HG02943 (cell line): ENCODE results near the gene GNA12.
"Not testable (repeated sequence)": the region's sequence is repeated elsewhere in the genome, so short reads cannot be mapped to it uniquely, and the experiment has no call there.

Experiments
- ATAC-seq: cut with Tn5 transposase; IDR thresholded peaks from one replicate; pipeline ENCODE4 v1.9.1; 2021; ENCODE audit warnings: mild to moderate bottlenecking, low read depth, moderate library complexity; ENCODE audit not compliant: unreplicated experiment

Gene GNA12

DNA sequence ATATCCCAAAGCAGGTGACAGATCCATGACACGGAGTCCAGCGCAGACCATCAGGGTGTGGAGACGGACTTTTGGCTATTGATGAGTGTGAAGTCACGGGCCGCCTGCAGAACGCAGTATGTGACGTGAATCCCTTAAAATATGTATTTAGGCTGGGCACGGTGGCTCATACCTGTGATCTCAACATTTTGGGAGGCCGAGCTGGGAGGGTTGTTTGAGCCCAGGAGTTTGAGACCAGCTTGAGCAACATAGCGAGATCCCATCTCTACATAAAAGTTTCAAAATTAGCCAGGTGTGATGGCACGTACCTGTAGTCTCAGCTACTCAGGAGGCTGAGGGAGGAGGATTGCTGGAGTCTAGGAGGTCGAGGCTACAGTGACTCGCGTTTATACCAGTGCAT is 158.0 kb downstream of the GNA12 start:
- no peak for ATAC-seq

DNA sequence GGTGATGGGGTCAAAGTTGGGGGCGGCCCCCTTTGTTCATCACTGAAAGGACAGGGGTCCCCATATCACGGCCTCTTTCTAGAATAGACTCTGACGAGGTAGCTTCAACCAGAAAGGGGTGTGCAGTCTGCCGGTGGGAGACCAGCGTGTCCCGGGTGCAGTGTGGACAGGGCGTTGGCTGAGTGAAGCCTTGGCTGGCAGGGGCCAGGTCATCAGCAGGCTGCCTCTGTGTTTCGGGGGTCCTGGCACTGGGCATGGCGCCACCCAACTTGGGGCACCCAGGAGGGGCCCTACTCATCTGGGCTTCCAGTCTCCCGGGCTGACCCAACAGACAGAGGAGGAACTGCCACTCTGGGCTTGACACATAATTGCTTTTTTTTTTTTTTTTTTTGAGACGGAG is 159.6 kb downstream of the GNA12 start:
- ATAC-seq, result no peak

DNA sequence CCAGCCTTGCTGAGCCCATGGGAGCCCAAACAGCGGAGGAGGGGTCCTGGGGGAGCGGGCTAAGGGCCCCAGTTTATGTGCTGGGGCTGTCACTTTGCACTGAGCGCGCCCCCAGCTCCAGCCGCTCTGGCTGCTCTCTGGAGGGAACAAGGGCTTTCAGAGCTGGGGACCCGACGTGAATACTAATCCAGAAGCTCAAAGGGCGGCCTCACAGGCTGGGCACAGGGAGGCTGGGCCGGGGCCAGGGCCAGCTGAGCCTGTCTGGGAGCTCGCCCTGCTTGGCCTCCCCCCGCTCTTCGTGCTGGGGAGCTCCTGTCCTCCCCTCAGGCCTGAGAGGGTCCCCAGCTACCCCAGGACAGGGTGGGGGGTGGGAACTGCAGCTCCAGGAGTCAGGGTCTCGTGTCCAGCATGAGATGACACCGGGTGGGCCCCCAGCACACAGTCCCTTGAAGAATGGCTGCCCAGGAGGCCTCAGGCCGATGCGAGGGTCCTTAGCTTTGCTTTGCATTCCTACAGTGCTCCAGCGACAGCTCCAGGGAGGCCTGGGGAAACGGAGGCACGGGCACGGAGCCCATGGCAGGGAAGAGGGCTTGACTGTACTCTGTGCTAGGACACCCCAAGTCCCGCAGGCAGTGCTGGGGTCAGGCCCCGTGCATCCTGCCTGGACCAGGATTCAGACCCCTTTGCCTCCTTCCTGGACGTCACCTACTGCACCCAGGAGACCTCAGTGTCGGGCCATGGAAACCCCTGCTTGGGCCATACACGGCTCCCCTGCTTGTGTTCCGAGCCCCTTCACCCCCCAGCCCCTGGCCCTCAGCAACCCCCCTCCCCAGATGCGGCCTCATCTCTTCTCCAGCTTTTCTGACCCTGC is 161.9 kb downstream of the GNA12 start:
- ATAC-seq, result no peak

DNA sequence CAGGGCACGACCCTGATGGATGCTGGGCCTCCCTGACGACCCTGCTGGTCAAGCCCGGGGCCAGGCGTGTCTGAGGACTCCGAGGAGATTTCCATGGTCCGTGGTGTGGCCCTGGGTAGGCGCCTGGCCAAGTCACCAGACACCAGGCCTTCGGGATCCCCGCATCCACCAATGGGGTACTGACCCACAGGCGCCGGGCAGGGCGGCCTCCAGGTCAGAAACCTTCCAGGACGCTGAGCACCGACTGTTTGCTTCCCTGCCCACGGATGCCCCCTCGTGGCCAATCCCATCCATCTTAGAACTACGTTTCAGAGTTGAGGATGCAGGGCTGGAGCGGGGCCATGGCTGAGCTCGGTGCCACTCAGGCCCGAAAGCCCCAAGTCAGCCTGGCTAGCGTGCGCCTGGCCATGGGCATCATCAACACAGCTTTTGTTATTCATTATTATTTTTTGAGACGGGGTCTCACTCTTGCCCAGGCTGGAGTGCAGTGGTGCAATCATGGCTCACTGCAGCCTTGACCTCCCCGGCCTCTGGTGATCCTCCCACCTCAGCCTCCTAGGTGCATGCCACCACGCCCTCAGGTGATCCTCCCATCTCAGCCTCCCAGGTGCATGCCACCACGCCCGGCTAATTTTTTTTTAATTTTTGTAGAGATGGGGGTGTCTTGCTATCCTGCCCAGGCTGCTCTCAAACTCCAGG is 163.2 kb downstream of the GNA12 start:
- no peak for ATAC-seq

DNA sequence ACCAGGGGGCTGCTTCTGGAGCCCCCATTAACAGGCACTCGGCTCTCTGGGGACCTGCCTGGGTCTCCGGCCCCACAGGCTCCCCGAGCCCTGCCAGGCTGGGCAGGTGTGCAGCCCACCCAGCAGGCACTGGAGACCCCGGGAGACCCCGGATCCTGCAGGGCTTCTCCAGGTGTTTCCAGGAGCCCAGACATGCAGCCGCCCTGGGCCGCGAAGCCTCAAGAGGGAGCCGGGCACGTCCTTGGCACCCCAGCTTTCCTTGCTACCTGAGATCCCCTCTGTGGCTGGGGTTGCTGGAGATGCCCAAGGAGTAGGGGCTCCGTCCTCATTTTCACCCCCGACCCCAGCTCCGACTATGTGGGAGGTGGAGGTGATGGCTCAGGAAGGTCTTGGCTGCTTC is 163.9 kb downstream of the GNA12 start:
- ATAC-seq, result no peak

DNA sequence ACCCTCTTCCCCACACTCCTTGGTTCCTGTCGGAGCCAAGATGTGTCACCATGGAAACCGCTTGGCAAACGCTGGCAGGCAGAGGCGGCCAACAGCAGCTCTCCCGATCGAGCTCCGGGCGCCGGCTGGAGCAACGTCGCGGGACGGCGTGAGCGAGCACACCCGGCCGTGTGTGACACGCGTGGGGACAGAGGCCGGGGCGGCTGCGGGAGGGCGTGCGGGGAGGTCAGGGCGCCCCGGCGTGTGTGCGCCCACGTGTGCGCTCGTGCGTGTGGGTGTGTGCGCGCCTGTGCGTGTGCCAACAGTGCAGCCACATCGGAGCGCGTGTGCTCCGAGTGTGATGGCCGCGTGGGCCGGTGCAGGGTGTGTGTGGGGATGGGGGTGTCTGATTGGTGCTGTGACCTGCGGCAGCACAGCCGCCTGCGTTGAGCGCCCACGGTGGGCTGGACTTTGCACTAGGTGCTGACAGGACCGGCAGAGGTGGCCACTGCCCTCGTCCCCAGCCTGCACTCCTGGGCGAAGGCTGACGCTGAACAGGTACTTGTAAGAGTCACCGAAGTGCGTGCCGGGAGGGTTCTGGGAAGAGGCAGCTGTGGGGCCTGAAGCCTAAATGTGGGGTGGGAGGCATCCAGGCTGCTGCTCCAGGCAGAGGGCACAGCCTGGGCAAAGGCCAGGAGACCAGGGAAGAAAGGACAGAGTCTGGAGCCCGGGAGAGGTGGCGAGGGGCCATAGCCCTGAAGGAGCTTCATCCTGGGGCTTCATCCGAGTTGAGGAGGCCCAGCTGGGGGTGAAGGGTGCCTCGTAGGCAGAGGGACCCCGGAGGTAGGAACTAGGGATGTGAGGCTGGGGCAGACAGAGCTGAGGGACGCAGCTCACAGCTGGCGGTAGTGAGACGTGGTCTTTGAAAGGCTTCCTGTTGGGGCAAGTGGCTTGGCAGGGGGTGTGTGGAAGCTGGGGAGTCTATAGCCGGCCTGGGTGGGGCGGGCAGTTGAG is 164.7 kb downstream of the GNA12 start:
- ATAC-seq, result not testable (repeated sequence)

DNA sequence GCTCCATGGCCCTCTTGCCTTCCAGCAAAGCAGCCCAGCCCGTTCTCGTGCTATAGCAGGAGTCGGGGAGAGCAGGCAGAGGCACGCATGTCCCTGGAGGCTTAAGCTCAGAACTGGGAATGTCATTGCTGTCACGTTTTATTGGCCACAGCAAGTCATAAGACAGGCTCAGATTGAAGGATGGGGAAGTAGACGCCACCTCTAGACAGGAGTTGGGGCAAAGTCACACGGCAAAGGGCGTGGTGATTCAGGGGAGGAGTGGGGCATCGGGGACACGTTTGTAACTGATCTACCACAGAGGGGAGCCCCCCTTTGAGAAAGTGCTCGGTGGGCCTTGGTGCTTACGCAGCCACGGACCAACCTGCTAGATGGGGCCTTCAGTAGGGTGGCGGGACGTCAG is 165.7 kb downstream of the GNA12 start:
- ATAC-seq, result not testable (repeated sequence)
